Measurements from ENCODE around the gene ASNSD1. TPM values are rescaled to one million over a fixed set of nuclear protein-coding genes. Genes with fewer than 3 reads are reported as not detected.

Gene ASNSD1
- total RNA-seq, 4 donors from 2014 or later = 28.9 to 32.8 (median 30.6) TPM

DNA sequence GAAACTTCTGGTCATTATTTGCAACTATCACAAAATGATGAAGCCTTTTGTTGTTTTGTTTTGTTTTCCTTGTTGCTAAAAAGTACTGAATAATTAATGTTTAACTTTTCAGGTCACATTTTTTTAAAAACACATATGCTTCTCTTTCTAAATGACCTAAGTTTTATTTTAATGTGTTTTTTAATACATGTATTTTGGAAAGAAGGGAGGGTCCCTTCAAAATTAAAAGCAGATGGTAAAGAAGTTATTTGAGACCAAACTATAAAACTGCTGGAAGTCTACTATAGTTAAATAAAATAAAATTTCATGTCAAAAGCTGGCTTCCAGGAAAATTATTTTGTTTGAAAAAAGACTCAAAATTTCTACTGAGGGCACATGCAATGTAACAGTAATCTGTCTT, 39.5 kb upstream of the ASNSD1 start:
- intact Hi-C loops (cut with DNase I; ENCODE audit: low total_unique reads) = no loop called here
- H3K4me3 ChIP-seq (ENCODE audit: low read depth, poor library complexity, severe bottlenecking) = no peak overlapping the region
- TF ChIP-seq, protein P1, sequence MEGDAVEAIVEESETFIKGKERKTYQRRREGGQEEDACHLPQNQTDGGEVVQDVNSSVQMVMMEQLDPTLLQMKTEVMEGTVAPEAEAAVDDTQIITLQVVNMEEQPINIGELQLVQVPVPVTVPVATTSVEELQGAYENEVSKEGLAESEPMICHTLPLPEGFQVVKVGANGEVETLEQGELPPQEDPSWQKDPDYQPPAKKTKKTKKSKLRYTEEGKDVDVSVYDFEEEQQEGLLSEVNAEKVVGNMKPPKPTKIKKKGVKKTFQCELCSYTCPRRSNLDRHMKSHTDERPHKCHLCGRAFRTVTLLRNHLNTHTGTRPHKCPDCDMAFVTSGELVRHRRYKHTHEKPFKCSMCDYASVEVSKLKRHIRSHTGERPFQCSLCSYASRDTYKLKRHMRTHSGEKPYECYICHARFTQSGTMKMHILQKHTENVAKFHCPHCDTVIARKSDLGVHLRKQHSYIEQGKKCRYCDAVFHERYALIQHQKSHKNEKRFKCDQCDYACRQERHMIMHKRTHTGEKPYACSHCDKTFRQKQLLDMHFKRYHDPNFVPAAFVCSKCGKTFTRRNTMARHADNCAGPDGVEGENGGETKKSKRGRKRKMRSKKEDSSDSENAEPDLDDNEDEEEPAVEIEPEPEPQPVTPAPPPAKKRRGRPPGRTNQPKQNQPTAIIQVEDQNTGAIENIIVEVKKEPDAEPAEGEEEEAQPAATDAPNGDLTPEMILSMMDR (IDR thresholded peaks at IDR 0.05) = no peak
- no peak for TF ChIP-seq POLR2A (IDR thresholded peaks at IDR 0.05)
- DNase-seq (ENCODE audit: low spot score in 2 of 2) = no peak

DNA sequence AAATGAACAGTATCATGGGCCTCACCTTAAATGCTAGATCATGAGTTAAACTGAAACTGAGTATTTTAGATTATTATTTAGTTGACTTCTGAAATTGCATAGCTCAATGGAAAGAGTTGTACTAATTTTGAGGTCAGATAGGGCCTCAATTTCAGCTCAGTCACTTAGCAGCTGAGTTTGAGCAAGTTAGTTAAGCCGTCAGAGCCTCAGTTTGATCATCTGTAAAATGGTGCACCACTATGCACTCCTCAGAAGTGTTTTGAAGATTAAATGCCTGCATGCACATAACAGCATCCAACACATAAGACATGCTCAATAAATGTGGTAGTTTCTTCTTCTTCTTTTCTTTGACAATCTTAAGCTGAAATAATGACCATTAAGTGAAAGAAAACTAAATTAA, 38.2 kb upstream of the ASNSD1 start:
- TF ChIP-seq POLR2A (IDR thresholded peaks at IDR 0.05) = no peak
- TF ChIP-seq, protein P1 (IDR thresholded peaks at IDR 0.05) = no peak
- H3K4me3 ChIP-seq (ENCODE audit: low read depth, poor library complexity, severe bottlenecking) = no peak overlapping the region
- intact Hi-C loops (cut with DNase I; ENCODE audit: low total_unique reads) = no loop called here
- DNase-seq (ENCODE audit: low spot score in 2 of 2) = no peak
- 96 to 97% methylated on average over 1 of the region's 1 CpG for WGBS, 2 donors

- 87 to 91% methylated on average over 3 of the region's 3 CpGs for WGBS, 2 donors
- TF ChIP-seq, protein P1 (IDR thresholded peaks at IDR 0.05) = no peak
- TF ChIP-seq POLR2A (IDR thresholded peaks at IDR 0.05) = no peak
- no peak for DNase-seq (ENCODE audit: low spot score in 2 of 2)
- intact Hi-C loops (cut with DNase I; ENCODE audit: low total_unique reads) = no loop called here
- H3K4me3 ChIP-seq (ENCODE audit: low read depth, poor library complexity, severe bottlenecking) = no peak overlapping the region
Measured at GRCh38 chr2:189624648-189625355, 36.5 kb upstream of the ASNSD1 start.

DNA sequence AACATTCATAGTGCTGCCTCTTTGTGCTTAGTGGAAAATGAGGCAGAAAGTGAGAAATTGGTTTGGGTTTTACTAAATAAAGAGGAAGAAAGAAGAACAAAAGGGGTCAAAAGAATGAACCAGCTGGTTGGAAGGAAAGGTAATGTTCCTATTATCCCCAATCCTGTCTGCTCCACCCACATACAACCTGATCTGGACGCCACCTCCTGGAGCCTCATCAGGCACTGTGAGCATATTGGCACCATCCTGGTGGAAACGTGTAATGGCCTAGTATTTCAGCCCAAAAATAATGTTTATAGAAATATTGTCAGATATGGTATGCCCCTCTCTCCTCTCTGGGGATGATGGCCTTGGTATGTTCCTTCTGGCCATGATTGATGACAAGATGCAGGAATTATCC, 35.6 kb upstream of the ASNSD1 start:
- TF ChIP-seq, protein P1 (IDR thresholded peaks at IDR 0.05) = no peak
- TF ChIP-seq POLR2A (IDR thresholded peaks at IDR 0.05) = no peak
- H3K4me3 ChIP-seq (ENCODE audit: low read depth, poor library complexity, severe bottlenecking) = no peak overlapping the region
- 82 to 91% methylated on average over 2 of the region's 2 CpGs for WGBS, 2 donors
- intact Hi-C loops (cut with DNase I; ENCODE audit: low total_unique reads) = no loop called here
- no peak for DNase-seq (ENCODE audit: low spot score in 2 of 2)

DNA sequence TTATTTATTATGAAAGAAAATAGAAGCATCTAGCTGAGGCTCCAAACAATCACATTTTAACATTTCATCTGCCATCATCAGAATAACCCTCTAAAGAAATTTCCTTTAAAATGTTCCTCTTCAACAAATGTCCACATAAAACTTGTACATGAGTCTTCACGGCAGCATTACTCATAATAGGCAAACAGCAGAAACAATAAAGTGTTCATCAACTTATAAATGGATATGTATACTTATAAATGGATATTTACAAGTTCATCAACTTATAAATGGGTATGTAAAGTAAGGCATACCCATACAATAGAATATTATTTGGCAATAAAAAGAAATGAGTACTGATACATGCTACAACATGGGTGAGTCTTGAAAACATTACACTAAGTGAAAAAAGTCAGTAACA, 33.5 kb upstream of the ASNSD1 start:
- 89 to 100% methylated on average over 1 of the region's 1 CpG for WGBS, 2 donors
- TF ChIP-seq, protein P1 (IDR thresholded peaks at IDR 0.05) = no peak
- TF ChIP-seq POLR2A (IDR thresholded peaks at IDR 0.05) = no peak
- no peak for DNase-seq (ENCODE audit: low spot score in 2 of 2)
- intact Hi-C loops (cut with DNase I; ENCODE audit: low total_unique reads) = no loop called here
- H3K4me3 ChIP-seq (ENCODE audit: low read depth, poor library complexity, severe bottlenecking) = no peak overlapping the region
